Pulmonary artery endothelial cell (primary cell): Measurements from ENCODE around the gene TMEM119. TPM values are rescaled to one million over a fixed set of nuclear protein-coding genes. Genes with fewer than 3 reads are reported as not detected.

Experiments used
- DNase-seq: peaks from one replicate; pipeline ENCODE4 v3.0.0-alpha.2; 2011; ENCODE audit warnings: low read depth, low spot score
- total RNA-seq: library from RNA; depleted of rRNA; stranded (reverse); fragments of >200 nt; gene quantifications from 2 replicates; pipeline ENCODE4 v1.2.3, GENCODE V29; 2014

TMEM119 gene
- total RNA-seq, 1 donor from 2014 or later, result not detected

DNA sequence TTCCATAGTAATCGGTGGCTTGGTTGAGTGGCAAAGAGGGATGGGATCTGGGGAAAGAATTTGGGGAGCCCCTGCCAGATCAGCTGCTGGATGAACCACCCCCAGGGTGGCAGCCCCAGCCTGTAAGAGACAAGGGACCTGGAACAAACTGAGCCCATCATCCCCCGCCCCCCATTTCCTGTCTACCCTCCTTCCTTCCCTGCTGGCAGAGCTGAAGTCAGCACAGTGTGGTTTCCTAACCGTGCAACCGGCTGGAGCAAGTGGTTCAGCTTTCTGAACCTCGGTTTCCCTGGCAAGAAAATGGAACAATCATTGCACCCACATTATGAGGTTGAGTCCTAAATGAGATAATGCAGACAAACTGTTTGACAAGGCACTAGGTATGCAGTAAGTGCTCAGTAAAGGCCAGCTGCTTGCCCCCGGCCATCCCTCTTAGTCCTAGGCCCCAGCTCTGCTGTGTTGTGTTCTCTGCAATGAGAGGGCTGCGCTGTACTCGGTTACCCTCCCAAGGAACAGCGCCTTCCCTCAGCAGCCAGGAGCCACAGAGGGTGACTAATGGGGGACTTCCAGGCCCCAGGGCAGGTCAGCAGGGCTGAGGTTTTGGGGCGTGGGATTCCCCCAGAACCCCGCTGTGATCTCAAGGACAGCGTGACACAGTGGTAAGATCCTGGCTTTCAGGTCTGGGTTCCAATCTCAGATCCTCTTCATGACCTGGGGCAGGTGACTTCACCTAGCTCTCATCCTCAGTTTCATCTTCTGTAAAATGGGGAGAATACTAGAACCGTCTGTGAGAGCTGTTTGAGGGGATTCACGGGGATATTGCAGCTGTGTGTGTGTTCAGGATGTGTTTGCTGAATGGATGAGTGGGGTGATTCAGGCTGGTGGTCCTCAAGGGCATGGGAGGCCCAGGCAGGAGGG lies 19.3 kb upstream of the TMEM119 start:
- DNase-seq, result no peak

DNA sequence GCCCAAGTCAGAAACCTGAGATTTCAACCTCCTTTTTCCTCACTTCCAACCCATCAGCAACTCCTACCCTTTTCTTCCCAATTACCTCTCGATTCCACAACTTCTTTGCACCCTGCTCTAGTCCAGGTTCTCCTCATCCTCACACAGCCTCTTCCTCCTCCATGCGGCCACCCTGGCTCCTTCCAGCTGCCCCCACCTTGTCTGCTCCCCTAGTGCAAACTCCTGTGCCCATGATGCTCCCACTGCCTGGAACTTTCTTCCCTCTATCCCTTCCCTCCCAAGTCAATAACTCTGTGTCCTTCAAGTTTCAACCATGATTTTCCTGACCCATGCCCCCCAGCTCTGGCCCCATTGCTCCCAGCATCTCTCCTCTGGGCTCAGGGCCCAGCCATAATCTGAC lies 18.5 kb upstream of the TMEM119 start:
- DNase-seq, result no peak

DNA sequence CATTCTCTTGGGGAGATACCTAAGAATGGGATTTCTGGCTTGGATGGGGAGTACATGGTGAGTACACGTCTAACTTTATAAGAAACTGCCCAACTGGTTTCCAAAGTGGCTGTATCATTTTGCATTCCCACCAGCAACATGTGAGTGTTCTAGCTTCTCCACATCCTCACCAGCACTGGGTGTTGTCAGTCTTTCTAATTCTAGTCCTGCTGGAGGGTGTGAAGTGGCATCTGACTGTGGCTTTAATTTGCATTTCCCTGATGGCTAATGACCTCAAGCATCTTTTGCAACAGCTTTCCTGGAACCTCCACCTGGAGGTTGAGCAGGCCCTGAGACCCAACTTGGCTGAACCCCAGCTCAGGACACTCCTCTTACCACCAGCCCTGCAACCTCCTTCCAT lies 18.0 kb upstream of the TMEM119 start:
- no peak for DNase-seq

DNA sequence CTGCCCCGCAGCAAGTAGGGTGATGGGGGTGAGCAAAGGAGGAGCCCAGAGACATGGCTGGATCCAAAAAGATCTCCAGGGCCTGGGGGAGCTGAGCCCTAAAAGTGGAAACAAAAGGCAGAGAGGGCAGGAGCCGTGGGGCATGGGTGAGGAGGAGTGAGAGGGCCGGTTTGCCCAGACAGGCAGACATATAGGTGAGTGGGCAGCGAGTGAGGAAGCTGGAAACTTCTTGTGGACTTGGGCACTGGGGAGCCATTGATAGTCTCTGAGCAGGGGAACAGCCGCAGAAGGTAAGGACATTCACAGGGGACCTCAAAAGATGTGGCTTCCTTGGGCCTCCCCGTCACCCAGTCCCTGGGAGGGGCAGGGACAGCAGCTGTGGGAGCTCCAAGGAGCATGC lies 16.8 kb upstream of the TMEM119 start:
- no peak for DNase-seq

DNA sequence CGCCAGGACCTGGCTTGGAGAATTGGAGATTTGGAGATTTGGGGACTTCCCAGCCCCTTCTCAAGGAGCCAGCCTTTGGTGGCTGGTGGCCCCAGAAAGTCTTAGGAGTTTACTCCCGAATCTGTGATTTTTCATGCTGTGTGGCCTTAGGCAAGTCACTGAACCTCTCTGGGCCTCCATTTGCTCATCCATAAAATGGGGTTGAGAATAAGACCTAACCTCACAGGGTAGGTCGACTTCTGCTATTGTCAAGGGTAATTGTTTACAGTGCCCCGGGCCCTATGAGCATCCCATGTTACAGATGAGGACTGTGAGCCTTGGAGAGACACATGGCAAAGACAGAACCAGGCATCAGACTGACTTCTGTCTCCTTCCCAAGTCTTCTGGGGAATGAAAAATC lies 16.2 kb upstream of the TMEM119 start:
- DNase-seq, result no peak

DNA sequence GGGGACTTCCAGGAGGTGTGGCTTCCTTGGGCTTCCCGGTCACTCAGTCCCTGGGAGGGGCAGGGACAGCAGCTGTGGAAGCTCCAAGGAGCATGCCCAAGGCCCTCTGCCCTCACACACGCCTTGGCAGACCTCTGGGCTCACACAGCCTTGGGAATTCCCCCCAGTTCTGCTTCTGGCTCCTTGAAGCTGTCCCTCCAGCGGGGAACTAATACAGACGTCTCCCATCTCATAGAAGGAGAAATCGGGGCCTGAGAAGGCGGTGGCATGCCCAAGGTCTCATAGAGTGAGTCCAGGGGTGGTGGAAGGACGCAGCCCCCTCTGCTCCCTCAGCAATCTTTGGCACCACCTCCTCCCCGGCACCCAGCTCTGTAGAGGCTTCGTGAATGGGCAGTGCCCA lies 15.7 kb upstream of the TMEM119 start:
- no peak for DNase-seq

DNA sequence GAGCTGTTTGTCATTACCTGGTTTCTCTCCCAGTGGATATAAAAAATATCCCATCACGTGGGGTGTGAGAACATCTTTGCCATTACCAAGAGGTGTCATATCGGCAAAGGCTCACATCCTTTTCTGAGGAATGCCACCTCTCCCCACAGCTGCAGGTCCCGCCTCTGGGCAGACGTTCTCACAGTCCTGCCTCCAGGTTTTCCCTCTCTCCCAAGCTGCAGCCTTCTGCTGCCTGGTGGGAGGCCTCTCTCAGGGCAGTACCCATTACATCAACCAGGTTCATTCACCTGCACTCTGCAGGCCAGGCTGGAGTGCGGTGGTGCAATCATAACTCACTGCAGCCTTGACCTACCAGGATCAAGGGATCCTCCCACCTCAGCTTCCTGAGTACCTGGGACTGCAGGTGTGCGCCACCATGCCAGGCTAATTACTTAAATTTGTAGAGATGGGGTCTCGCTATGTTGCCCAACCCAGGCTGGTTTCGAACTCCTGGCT lies 15.0 kb upstream of the TMEM119 start:
- no peak for DNase-seq

DNA sequence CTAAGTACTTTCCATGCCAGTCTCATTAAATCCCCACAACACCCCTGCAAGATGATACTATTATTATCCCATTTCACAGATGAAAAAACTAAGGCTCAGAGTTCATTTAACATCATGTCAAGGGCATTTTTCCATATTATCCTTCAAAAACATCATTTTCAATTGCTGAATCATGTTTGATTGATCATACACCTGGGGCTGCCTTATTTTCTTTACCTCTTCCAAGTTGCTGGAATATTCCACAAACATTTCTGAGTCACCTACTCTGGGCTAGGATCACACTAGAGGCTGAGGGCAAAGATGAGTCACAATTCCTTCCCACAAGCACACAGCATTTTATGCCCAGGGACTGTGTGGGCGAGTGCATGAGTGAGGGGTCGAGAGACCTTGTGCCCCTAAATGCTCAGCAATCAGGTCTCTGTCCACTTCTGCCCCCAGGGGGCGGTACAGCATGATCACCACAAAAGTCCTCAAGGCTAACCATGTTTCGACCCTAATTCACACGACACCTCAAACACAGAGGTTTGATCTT lies 14.1 kb upstream of the TMEM119 start:
- no peak for DNase-seq

DNA sequence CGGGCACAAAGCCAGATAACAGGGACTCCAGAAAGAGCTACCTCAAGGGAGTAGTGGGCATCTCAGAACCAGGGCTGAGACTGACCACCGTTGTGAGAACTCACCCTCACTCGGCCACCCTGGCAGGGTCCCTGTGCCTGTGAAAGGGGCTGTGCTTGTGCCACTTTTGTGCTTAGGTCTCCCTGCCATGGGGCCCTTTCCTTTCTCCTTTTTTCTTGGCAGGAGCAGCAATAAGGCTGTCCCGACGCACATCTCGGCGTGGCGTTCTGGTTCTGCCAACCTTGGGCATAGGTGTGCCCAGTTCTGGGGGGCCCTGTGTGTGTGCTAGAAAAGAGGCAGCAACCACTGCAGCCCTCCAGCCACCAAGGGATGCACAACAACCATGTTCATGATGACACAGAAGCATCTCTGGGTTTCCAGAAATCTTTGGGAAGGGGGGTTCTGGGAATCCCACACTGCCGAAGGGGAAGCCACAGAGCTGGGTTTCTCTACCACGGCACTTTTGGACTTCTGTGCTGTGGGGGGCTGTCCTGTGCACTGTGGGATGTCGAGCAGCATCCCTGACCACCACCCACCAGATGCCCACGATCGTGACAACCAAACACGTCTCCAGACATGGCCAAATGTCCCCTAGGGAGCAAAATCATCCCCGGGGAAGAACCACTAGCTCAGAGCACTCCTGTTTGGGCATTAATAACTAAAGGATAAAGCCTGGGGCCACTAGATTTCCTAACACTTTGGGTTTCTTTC lies 13.1 kb upstream of the TMEM119 start:
- DNase-seq, result no peak

DNA sequence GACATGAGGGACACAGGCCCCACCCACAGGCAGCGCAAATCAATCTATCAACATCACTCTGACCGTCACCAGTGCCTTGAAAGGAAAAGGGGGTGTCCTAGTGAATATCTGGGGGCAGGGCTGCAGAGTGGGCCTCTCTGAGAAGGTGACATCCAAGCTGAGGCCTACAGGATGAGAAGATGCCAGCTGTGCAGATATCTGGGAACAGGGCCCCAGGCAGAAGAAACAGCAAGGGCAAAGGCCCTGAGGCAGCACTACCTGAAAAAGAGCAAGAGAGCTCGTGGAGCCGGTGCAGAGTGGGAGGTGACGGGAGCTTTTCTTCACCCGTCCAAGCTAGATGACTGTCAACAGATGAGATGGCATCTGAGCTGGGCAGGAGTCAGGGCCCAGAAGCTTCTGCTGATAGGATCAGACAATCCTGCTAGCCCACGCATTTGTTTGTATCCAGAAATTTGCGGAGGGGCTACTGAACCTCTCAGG lies 12.5 kb upstream of the TMEM119 start:
- no peak for DNase-seq

DNA sequence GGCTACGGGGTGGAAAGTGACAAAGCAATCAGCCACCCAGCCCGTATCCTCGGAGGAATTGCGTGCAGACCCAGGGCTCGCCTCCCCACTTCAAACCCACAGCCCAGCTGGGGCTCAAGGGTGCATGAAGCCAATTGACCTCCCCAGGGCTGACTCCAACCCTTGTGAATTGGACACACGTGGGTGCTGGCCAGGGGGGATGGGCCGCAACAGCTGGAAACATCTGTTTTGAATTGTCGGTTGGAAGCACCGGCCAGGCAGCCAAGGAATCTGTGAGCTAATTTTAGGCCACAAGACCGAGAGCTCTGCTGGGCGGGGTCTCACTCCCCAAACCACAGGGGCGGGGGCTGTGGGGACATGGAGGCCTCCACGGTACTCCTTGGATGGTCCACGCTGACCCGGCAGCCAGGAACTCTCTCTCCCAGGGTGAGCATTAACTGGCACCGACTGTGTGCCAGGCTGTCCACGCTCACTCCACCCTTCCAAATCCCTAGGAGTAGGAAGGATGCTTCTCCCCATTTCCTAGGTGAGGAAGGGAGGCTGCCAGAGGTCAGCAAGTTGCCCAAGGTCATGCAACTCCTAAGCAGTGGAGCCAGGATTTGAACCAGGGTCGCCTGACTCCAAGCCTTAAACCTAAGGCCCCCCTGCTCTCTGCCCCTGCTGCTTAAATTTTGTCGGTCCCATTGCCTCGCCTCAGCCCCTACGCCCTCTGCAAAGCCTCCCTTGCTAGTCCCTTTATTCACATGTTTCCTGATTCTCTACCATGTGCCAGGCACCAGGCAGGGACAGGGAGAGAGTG lies 11.9 kb upstream of the TMEM119 start:
- DNase-seq, result no peak

DNA sequence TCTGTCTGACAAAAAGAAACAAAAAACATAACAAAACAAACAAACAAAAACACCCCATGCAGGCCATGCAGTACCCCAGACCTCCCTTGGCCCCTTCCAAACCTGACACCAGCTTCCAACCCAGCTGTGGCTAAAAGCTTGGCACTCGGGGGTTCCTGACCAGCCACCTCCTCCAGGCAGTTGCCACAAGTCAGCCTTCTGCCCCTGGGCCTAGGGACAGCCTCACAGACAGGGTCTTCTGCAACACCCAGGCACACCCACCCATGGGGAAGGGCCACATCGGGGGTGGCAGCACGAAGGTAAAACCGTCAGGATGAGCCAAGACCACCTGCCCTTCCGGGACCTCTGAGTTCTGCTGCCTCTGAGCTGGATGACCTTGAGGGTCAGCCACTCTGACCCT lies 10.7 kb upstream of the TMEM119 start:
- DNase-seq, result no peak

DNA sequence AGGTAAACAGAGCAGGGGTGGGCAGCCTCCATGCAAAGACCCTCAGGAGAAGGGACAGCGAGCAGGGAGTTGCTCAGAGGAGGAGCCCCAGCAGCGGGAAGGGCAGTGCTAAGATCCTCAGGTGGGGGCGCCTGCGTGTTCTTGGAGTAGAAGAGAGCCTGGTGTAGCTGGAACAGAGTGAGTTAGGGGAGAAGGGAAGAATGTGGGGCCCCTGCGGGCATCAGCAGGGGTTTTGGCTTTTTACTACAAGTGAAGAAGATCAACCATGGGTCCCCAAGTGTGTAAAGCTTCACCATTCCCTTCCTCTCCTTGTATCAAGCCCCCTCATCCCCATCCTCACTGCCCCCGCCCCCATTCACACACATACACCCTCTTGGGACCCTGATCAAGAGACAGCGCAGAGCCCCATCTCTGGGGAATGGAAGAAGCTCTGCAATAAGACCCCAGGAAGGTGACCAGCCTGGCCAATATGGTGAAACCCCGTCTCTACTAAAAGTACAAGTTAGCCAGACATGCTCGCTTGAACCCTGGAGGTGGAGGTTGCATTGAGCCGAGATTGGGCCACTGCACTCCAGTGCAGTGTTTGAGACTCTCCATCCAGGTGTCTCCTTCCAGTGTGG lies 10.2 kb upstream of the TMEM119 start:
- DNase-seq, result no peak

DNA sequence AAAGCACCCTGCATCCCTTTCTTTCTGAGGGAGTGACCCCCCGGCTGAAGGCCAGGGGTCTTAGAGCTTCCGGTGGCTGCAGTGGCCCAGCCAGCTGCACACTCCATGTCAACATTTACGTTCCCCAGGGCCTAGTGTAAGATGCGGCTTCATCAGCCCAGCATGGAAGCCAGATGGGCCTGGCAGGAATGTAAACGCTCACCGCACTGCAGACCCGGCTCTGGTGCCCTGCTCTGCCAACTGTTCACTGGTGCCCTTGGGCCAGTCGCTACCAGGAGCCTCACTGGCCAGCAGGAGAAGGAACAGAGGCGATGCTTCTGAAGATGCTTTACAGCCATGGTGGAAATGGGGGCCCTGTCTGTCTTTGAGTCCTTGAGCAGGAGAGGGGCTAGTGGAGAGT lies 8.6 kb upstream of the TMEM119 start:
- no peak for DNase-seq

DNA sequence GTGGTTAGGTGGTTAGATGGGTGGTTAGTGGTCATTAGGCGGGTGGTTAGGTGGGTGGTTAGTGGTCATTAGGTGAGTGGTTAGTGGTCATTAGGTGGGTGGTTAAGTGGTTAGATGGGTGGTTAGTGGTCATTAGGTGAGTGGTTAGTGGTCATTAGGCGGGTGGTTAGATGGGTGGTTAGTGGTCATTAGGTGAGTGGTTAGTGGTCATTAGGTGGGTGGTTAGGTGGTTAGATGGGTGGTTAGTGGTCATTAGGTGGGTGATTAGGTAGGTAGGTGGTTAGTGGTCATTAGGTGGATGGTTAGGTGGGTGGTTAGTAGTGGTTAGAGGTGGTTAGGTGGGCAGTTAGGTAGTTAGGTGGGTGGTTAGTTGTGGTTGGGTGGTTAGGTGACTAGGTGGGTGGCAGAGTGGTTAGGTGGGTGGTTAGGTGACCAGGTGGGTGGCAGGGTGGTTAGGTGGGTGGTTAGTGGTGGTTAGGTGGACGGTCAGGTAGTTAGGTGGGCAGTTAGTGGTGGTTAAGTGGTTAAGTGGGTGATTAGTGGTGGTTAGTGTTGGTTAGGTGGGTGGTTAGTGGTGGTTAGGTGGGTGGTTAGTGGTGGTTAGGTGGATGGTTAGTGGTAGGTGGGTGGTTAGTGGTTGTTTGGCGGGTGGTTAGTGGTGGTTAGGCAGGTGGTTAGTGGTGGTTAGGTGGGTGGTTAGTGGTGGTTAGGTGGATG lies 8.0 kb upstream of the TMEM119 start:
- DNase-seq, result no peak

DNA sequence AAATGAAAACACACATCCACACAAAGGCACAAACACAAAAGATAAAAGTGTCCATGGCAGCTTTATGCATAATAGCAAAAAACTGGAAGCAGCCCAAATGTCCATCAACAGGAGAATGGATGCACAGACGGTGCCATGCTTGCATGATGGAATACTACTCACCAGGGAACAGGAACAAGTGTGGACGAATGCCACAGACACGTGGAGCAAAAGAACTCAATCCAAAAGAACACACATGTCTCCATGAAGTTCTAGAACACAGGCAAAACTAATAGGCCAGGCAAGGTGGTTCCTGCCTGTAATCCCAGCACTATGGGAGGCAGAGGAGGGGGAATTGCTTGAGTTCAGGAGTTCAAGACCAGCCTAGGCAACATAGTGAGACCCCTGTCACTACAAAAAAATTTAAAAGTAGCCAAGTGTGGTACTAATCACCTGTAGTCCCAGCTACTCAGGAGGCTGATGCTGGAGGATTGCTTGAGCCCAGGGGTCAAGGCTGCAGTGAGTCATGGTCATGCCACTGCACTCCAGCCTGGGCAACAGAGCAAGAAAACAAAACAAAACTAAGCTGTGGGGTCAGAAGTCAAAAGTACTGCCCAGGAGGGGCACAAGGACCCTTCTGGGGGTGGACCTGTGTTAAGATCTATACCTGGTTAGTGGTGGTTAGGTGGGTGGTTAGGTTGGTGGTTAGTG lies 7.3 kb upstream of the TMEM119 start:
- no peak for DNase-seq

DNA sequence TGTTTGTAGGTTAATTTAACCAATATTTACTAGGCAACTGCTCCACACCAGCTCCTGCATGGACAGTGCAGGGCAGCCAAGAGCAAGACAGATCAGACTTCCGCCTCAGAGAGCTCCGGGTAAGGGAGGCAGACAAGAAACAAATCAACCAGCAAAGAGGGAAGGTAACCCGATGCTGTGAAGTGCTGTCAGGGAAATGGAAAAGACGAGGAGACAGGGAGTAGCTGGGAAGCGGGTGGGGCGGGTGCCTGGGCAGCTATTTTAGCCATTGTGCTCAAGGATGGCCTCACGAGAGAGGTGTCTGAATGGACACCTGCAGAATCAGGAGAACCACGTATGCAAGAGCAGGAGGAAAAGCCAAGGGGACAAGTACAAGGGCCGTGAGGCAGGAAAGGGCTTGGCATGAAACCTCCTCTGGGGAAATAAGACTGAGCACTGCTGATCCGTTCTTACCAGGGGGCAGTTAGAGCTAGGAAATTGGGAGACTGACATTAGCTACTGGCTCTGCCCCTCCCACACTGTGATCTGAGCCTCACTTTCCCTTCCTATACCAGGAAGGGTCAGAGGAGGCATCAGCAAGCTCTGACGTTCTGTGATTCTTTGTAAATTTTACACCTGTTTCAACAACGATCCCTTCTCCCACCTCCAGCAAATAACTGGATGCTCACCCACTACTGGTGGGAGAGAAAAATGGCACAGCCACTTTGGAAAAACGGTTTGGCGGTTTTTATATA lies 6.5 kb upstream of the TMEM119 start:
- no peak for DNase-seq

DNA sequence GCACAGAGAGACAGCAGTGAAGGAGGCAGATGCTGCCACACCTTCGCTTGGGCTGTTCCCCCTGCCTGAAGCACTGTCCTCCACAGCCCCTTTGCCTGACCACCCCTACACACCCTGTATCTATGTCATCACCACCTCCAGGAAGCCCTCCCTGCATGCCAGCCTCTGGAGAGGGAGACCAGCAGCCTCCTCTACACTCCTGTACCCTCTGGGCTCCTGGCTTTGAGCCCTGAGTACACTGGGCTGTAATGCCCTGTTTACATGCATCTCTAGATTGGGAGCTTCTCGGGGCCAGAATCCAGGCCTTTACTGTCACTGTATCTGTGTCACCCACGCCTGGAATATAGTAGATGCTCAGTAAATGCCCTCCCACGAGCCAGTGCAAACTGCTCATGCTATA lies 5.9 kb upstream of the TMEM119 start:
- no peak for DNase-seq
